ENCODE data around the gene CLIP4.

The CLIP4 gene

GRCh38 chr2:29223851-29224692 lies 108.9 kb downstream of the CLIP4 start:
- DNase-seq, result peak; percentile 47

- no peak for DNase-seq
These were observed 109.7 kb downstream of the CLIP4 start for GRCh38 chr2:29224693-29225551.

- no peak for DNase-seq
These were observed 110.6 kb downstream of the CLIP4 start for GRCh38 chr2:29225814-29226213.

GRCh38 chr2:29226375-29226774 lies 111.2 kb downstream of the CLIP4 start:
- peak; percentile 3 for DNase-seq

- peak; percentile 3 for DNase-seq
These were observed 111.6 kb downstream of the CLIP4 start for GRCh38 chr2:29226808-29227207.

GRCh38 chr2:29227935-29228675 lies 112.9 kb downstream of the CLIP4 start:
- no peak for DNase-seq

GRCh38 chr2:29228947-29229346 lies 113.7 kb downstream of the CLIP4 start:
- no peak for DNase-seq

GRCh38 chr2:29229640-29230039 lies 114.4 kb downstream of the CLIP4 start:
- no peak for DNase-seq

GRCh38 chr2:29232041-29232440 lies 116.8 kb downstream of the CLIP4 start:
- DNase-seq, result no peak

GRCh38 chr2:29233428-29233827 lies 118.2 kb downstream of the CLIP4 start:
- DNase-seq, result no peak

GRCh38 chr2:29235411-29235810 lies 120.2 kb downstream of the CLIP4 start:
- DNase-seq, result no peak

GRCh38 chr2:29236074-29236473 lies 120.9 kb downstream of the CLIP4 start:
- DNase-seq, result peak; percentile 7

- no peak for DNase-seq
These were observed 123.3 kb downstream of the CLIP4 start for GRCh38 chr2:29238497-29238896.

All from right hindlimb (tissue), 1 donor.